ENCODE data around the gene NOLC1.

DNA sequence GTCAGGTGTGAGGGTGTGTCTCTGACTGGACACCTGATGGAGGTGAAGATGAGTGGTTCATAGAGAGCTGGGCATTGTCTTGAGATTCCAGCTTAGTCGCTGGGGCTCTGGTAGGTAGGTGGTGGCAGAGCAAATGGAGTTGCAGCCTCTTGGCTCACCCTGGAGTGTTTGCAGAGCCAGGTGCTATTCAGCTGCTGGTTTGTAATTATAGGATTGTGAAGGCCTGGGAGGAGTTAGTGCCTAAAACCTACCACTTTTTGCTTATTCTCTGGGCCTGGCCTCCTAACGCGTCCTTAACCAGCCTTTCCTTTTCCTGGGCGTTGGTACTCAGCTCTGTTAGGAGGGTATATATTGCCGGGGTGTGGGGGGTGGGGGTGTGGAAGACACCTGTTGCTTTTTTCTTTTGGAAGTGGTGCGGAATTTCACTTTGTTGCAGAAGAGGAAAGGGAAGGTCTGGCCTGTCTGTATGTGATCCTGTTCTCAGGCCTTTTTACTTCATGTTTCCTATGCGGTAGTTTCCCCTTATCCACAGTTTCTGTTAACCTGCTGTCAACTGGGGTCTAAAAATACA lies 16.1 kb upstream of the NOLC1 start:
- TF ChIP-seq CTCF (conservative IDR thresholded peaks at IDR 0.05; ENCODE audit: low read depth, low read length) (no peak), EZH2phosphoT487 (IDR thresholded peaks at IDR 0.05; ENCODE audit: borderline replicate concordance, low read length) (no peak), EZH2 (IDR thresholded peaks at IDR 0.05; ENCODE audit: low read length, unreplicated experiment) (no peak)

Data from PC-3 (cell line).